ENCODE measurements around the gene CLPSL2. TPM values are rescaled to one million over a fixed set of nuclear protein-coding genes. Genes with fewer than 3 reads are reported as not detected.

CLPSL2 gene
- total and polyA plus RNA-seq, 2 donors (not counting 1 experiment from before 2014, with no cell fraction given) = not detected

DNA sequence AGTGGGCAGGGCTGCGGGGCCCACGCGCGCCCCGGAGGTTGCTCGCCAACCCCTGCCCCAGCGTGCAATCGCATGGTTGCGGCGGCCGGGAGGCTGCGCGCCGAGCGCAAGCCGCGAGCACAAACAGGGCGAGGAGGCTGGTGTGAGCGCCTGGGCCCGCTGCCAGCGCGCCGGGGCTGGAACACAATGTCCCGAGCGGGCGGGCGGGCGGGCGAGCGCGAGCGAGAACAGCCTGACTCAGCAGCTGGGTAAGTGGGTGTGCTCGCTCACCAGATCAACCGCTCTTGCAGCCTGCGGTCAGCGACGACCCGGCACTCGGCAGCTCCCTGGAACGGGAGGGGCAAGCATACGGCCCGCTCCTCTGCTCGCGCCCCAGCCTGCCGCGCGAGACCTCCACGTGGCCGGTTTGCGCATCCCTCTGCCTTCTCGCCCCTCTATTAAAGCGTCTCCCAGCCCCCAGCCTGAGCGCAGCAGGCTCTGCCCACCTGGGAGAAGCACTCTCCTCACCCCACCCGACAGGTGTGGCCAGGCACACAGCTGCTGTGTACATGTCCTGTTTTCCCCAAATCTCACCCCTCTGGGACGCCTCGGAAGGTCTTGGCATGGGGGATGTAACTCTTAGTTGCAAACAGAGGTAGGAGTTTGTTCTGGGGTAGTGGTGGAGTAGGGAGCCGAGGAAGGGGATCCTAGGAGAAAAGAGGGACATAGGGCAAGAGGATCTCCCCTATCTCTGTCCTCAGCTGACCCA lies 48.3 kb upstream of the CLPSL2 start:
- intact Hi-C loops (cut with micrococcal nuclease) = loop anchor here (1.0 to 2.0 kb wide), 2 partner anchors 8 to 469 kb away; partner anchors contain the start of gene ZNF76
- POLR2A ChIA-PET = interaction anchor here (1.0 to 1.8 kb wide), 3 partner anchors 8 to 37 kb away, joined by 3 to 8 read pairs (median 3); no protein-coding TSS in a partner anchor
- H3K4me1 Mint-ChIP-seq = peaks cover 58% of the 10 kb centered on the region

More for the DNA sequence above, 48.3 kb upstream of the CLPSL2 start:
- Histone ChIP-seq H3K4me1 (ENCODE audit: control insufficient read depth in 2 of 2, insufficient read depth in 2 of 2, low read length in 2 of 2) (peaks cover 47 to 65% of the 10 kb centered on the region in 2 donors), H3K4me2 (replicated peaks; ENCODE audit: low read depth, low read length, poor library complexity, severe bottlenecking) (peak overlapping the region; percentile 98), H3K9ac (ENCODE audit: low read length) (peak overlapping the region; percentile 64), H3K27ac (ENCODE audit: low read length in 2 of 2) (peak overlapping the region in 1 of 2 donors; percentile 44), H4K20me1 (ENCODE audit: control insufficient read depth, insufficient read depth, low read length, poor library complexity, severe bottlenecking) (no peaks in the 10 kb centered on the region), H3K9me3 (ENCODE audit: control extremely low read depth in 1 of 3, control insufficient read depth in 2 of 3, insufficient read depth in 1 of 3, low read length in 2 of 3) (no peaks in the 10 kb centered on the region), H3K4me3 (ENCODE audit: control extremely low read depth in 1 of 5, extremely low read depth in 1 of 5, insufficient read depth in 1 of 5, low read depth in 2 of 5, low read length in 4 of 5) (peak overlapping the region in 4 of 5 experiments; percentile 48 to 71 (median 60)), H2AFZ (ENCODE audit: insufficient read depth, low read depth, low read length, poor library complexity, severe bottlenecking) (peak overlapping the region; percentile 85), H3K79me2 (ENCODE audit: control insufficient read depth, insufficient read depth, low read length) (no peaks in the 10 kb centered on the region), H3K27me3 (replicated peaks in 1 of 4; ENCODE audit: control extremely low read depth in 1 of 4, control insufficient read depth in 3 of 4, insufficient read depth in 4 of 4, low read length in 3 of 4) (peaks cover 0 to 17% (median 5%) of the 10 kb centered on the region in 4 experiments), H3K36me3 (replicated peaks in 1 of 2; ENCODE audit: control extremely low read depth in 1 of 2, control insufficient read depth in 1 of 2, extremely low read depth in 1 of 2, insufficient read depth in 2 of 2, low read length in 1 of 2) (no peaks in the 10 kb centered on the region)
- DNase-seq (peak; percentile 84), ATAC-seq (ENCODE audit: low read depth) (peak; percentile 39)
- under 1% methylated on average over 54 of the region's 57 CpGs for WGBS (ENCODE audit: insufficient coverage)
- Mint-ChIP-seq H3K27ac (peak overlapping the region; percentile 93), H3K4me3 (peak overlapping the region; percentile 89), H3K9me3 (ENCODE audit: insufficient read depth) (no peaks in the 10 kb centered on the region), H3K27me3 (peaks cover 6% of the 10 kb centered on the region)
- TF ChIP-seq, protein P1, sequence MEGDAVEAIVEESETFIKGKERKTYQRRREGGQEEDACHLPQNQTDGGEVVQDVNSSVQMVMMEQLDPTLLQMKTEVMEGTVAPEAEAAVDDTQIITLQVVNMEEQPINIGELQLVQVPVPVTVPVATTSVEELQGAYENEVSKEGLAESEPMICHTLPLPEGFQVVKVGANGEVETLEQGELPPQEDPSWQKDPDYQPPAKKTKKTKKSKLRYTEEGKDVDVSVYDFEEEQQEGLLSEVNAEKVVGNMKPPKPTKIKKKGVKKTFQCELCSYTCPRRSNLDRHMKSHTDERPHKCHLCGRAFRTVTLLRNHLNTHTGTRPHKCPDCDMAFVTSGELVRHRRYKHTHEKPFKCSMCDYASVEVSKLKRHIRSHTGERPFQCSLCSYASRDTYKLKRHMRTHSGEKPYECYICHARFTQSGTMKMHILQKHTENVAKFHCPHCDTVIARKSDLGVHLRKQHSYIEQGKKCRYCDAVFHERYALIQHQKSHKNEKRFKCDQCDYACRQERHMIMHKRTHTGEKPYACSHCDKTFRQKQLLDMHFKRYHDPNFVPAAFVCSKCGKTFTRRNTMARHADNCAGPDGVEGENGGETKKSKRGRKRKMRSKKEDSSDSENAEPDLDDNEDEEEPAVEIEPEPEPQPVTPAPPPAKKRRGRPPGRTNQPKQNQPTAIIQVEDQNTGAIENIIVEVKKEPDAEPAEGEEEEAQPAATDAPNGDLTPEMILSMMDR (IDR thresholded peaks at IDR 0.05) = no peak
- no peak for TF ChIP-seq EZH2 (IDR thresholded peaks at IDR 0.05; ENCODE audit: borderline replicate concordance, insufficient read depth, low read depth, low read length, poor library complexity, severe bottlenecking)
- CTCF ChIA-PET = interaction anchor here (1.0 to 3.1 kb wide), 7 partner anchors 9 to 145 kb away, joined by 4 to 36 read pairs (median 5); partner anchors contain the start of gene ARMC12
